Cardiac muscle cell (in vitro differentiated cells and primary cell): Measurements from ENCODE around the gene KRT37. TPM values are rescaled to one million over a fixed set of nuclear protein-coding genes. Genes with fewer than 3 reads are reported as not detected.

Source experiments
- DNase-seq, 2 donors: peaks; one replicate each; pipeline versions ENCODE4 v3.0.0 to v3.0.0-alpha.2; 2010 to 2017; ENCODE audit warnings: low read depth in 1 of 2, low spot score in 1 of 2
- H3K27ac ChIP-seq: fragments of 200-600 bp; sonication (generic); 2 replicates; pipeline ENCODE4 v1.5.1; 2016
- H3K27me3 ChIP-seq: fragments of 200-600 bp; sonication (generic); 2 replicates; pipeline ENCODE4 v1.6.0; 2016; ENCODE audit warnings: control low read depth
- H3K36me3 ChIP-seq: fragments of 200-600 bp; sonication (generic); 2 replicates; pipeline ENCODE4 v1.5.1; 2016; ENCODE audit warnings: control low read depth
- H3K4me1 ChIP-seq: fragments of 200-600 bp; sonication (generic); 2 replicates; pipeline ENCODE4 v1.8.1; 2017; ENCODE audit warnings: low read depth, mild to moderate bottlenecking, mixed run types
- H3K4me3 ChIP-seq: fragments of 200-600 bp; sonication (generic); 2 replicates; pipeline ENCODE4 v1.5.1; 2016; ENCODE audit warnings: mild to moderate bottlenecking
- H3K9me3 ChIP-seq: fragments of 200-600 bp; sonication (generic); 2 replicates; pipeline ENCODE4 v1.5.1; 2017; ENCODE audit warnings: low read depth, mild to moderate bottlenecking, control low read depth
- CTCF ChIP-seq: IDR thresholded peaks from 2 replicates; pipeline ENCODE4 v1.5.1; 2012; ENCODE audit warnings: low read depth, mild to moderate bottlenecking, low read length
- polyA plus RNA-seq: library from polyadenylated mRNA; unstranded; fragments of >200 nt; fragmentation: Nextera tagmentation; extraction: Ambion mirVana; gene quantifications from 2 replicates; pipeline ENCODE4 v1.2.1, GENCODE V29; 2016
- total RNA-seq: library from RNA; depleted of rRNA; stranded (reverse); fragments of >200 nt; gene quantifications from 2 replicates; pipeline ENCODE4 v1.2.3, GENCODE V29; 2016

The KRT37 gene
- total and polyA plus RNA-seq, 2 experiments from 2014 or later = not detected

- H3K36me3 ChIP-seq = no peaks in the 10 kb centered on the region
- H3K4me3 ChIP-seq = no peak overlapping the region
- no peak overlapping the region for H3K27ac ChIP-seq
- H3K27me3 ChIP-seq = peaks cover 41% of the 10 kb centered on the region
- DNase-seq = no peak
- no peaks in the 10 kb centered on the region for H3K9me3 ChIP-seq
- H3K4me1 ChIP-seq = no peaks in the 10 kb centered on the region
- no peak for TF ChIP-seq CTCF
These were observed 20.3 kb upstream of the KRT37 start for GRCh38 chr17:41444640-41445039.

DNA sequence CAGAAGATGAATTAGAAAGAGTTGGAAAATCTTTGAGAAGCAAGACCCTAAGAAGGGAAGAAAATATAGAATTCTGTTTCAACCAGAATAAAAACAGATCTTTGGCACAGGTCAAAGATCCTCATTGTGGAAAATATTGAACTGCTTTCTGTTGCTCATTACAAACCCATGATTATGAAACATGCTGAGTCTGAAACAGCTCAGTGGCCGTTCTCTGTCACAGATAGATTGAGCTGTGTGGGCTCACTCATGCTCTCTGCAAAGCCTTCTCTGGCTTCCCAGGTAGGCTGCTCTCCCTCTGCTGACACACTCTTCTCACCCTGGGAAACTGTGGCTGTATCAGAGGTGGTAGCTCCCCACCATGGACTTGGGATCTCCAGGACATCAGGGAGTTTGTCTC is 19.8 kb upstream of the KRT37 start:
- Histone ChIP-seq H3K4me3 (no peak overlapping the region), H3K9me3 (no peaks in the 10 kb centered on the region), H3K36me3 (no peaks in the 10 kb centered on the region), H3K27me3 (peaks cover 45% of the 10 kb centered on the region), H3K4me1 (no peaks in the 10 kb centered on the region), H3K27ac (no peak overlapping the region)
- DNase-seq = no peak
- TF ChIP-seq CTCF = no peak

DNA sequence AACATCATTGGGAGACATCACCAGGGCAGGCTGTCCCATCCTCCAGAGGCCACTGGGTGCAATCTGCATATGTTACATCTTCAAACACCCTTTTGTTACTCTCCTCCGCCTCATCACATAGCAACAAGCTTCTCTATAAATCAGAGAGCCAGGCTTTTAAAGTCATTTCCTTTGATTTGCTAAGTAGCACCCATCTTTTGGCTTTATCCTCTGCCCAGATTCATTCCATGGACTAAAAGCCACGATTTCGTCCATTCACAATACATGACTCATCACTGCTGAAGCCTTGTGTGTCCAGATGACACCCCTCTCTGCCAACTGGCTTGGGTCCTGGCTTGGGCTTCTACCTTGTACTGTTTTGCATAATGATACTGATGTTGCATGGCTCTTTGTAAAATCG is 18.4 kb upstream of the KRT37 start:
- Histone ChIP-seq H3K4me3 (no peak overlapping the region), H3K27me3 (peaks cover 45% of the 10 kb centered on the region), H3K36me3 (no peaks in the 10 kb centered on the region), H3K9me3 (no peaks in the 10 kb centered on the region), H3K27ac (no peak overlapping the region), H3K4me1 (no peaks in the 10 kb centered on the region)
- peak in 1 of 2 donors; percentile 59 for DNase-seq
- TF ChIP-seq CTCF = no peak

GRCh38 chr17:41440531-41441033 is 16.2 kb upstream of the KRT37 start, which contains the start of gene KRT38:
TSS of gene KRT38 (minus strand) at chr17:41440983. CDS start at chr17:41440921, 62 bp downstream.
- Histone ChIP-seq H3K9me3 (no peaks in the 10 kb centered on the region), H3K36me3 (no peaks in the 10 kb centered on the region), H3K4me1 (no peaks in the 10 kb centered on the region), H3K4me3 (no peak within 1 kb of the TSS), H3K27me3 (peaks cover 54% of the 10 kb centered on the region), H3K27ac (no peak within 1 kb of the TSS)
- no peak for DNase-seq
- TF ChIP-seq CTCF = no peak

DNA sequence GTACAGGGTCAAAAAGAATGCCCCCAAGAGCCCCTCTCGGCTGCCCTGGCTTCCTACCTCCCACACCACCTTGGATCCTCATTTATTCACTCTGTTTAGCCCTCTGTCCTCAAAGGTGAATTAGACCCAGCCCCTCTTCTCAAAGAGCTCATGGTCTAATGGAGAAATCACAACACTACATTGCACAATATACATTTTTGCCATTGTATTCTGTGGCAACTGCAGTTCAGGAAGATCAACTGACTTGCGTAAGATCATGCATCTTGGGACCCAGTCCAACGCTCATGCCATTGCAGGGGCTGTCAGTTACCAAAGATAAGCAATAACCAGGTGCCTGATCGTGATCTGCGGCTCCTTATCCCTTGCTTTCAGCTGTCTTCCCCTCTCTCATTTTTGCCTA is 15.0 kb upstream of the KRT37 start:
- Histone ChIP-seq H3K27me3 (peaks cover 49% of the 10 kb centered on the region), H3K27ac (no peak overlapping the region), H3K4me1 (no peaks in the 10 kb centered on the region), H3K4me3 (no peak overlapping the region), H3K36me3 (no peaks in the 10 kb centered on the region), H3K9me3 (no peaks in the 10 kb centered on the region)
- peak in 1 of 2 donors; percentile 63 for DNase-seq
- no peak for TF ChIP-seq CTCF

- no peak for TF ChIP-seq CTCF
- Histone ChIP-seq H3K4me3 (no peak overlapping the region), H3K36me3 (no peaks in the 10 kb centered on the region), H3K27ac (no peak overlapping the region), H3K4me1 (peaks cover 7% of the 10 kb centered on the region), H3K27me3 (peaks cover 35% of the 10 kb centered on the region), H3K9me3 (no peaks in the 10 kb centered on the region)
- peak in 1 of 2 donors; percentile 15 for DNase-seq
These were observed 13.4 kb upstream of the KRT37 start for GRCh38 chr17:41437769-41438168.
